Measurements from ENCODE around the gene TRMT13. TPM values are rescaled to one million over a fixed set of nuclear protein-coding genes. Genes with fewer than 3 reads are reported as not detected.
"Not testable (repeated sequence)": the region's sequence is repeated elsewhere in the genome, so short reads cannot be mapped to it uniquely, and the experiment has no call there.

Gene TRMT13
- total RNA-seq, 1 donor from 2014 or later, result 16.2 TPM

DNA sequence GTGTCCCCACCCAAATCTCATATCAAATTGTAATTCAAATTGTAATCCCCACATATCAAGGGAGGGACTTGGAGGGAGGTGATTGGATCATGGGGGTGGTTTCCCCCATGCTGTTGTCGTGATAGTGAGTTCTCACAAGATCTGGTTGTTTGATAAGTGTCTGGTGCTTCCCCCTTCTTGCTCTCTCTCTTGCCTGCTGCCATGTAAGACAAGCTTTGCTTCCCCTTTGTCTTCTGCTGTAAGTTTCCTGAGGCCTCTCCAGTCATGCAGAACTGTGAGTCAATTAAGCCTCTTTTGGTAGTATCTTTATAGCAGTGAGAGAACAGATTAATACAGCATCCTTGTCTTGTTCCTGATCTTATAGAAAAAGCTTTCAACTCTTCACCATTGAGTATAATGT is 51.6 kb downstream of the TRMT13 start:
- Histone ChIP-seq H3K27ac (ENCODE audit: low read depth, low read length) (no peak overlapping the region), H3K4me3 (ENCODE audit: low read length in 3 of 3) (no peak overlapping the region), H3K36me3 (ENCODE audit: control insufficient read depth in 3 of 3, insufficient read depth in 3 of 3, low read length in 3 of 3) (no peaks in the 10 kb centered on the region), H3K9me3 (ENCODE audit: control insufficient read depth in 3 of 3, low read length in 3 of 3) (no peaks in the 10 kb centered on the region), H3K4me1 (ENCODE audit: control insufficient read depth in 3 of 3, insufficient read depth in 3 of 3, low read length in 3 of 3) (peaks cover 12 to 15% (median 13%) of the 10 kb centered on the region in 3 donors), H3K27me3 (ENCODE audit: control insufficient read depth in 3 of 3, insufficient read depth in 3 of 3, low read length in 3 of 3) (no peaks in the 10 kb centered on the region), H3K9ac (ENCODE audit: low read depth in 1 of 3, low read length in 3 of 3) (no peak overlapping the region)

- Histone ChIP-seq H3K27me3 (ENCODE audit: control insufficient read depth in 3 of 3, insufficient read depth in 3 of 3, low read length in 3 of 3) (no peaks in the 10 kb centered on the region), H3K27ac (ENCODE audit: low read depth, low read length) (peak overlapping the region; percentile 92), H3K4me3 (ENCODE audit: low read length in 3 of 3) (peak overlapping the region in 1 of 3 donors; percentile 0), H3K4me1 (ENCODE audit: control insufficient read depth in 3 of 3, insufficient read depth in 3 of 3, low read length in 3 of 3) (peaks cover 12 to 15% (median 14%) of the 10 kb centered on the region in 3 donors), H3K9ac (ENCODE audit: low read depth in 1 of 3, low read length in 3 of 3) (peak overlapping the region; percentile 55 to 66 (median 60)), H3K36me3 (ENCODE audit: control insufficient read depth in 3 of 3, insufficient read depth in 3 of 3, low read length in 3 of 3) (no peaks in the 10 kb centered on the region), H3K9me3 (ENCODE audit: control insufficient read depth in 3 of 3, low read length in 3 of 3) (no peaks in the 10 kb centered on the region)
Observed at GRCh38 chr1:100187912-100188311, 54.9 kb downstream of the TRMT13 start.

DNA sequence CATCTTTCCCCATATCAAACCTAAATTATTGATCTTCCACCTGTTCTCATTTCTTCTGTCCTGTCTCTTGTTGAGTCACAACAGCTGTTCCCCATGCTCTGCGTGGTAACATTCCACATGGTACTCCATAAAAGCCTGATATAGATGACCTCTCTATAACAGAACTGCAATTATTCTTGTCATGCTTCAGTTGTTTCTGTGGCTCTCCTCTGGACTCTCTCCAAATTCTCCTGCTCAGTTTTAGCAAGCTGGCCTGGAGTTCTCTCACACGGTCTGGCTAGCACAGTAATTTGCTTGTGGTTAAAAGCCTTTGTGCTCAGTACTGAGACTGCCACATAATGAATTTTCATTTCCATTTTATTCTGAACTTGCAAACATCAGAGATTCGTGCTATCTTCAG is 55.7 kb downstream of the TRMT13 start:
- H3K27ac ChIP-seq (ENCODE audit: low read depth, low read length), result peak overlapping the region; percentile 92
- H3K9me3 ChIP-seq (ENCODE audit: control insufficient read depth in 3 of 3, low read length in 3 of 3), result no peaks in the 10 kb centered on the region
- no peaks in the 10 kb centered on the region for H3K36me3 ChIP-seq (ENCODE audit: control insufficient read depth in 3 of 3, insufficient read depth in 3 of 3, low read length in 3 of 3)
- no peaks in the 10 kb centered on the region for H3K27me3 ChIP-seq (ENCODE audit: control insufficient read depth in 3 of 3, insufficient read depth in 3 of 3, low read length in 3 of 3)
- H3K4me1 ChIP-seq (ENCODE audit: control insufficient read depth in 3 of 3, insufficient read depth in 3 of 3, low read length in 3 of 3), result peaks cover 12 to 15% (median 14%) of the 10 kb centered on the region in 3 donors
- H3K9ac ChIP-seq (ENCODE audit: low read depth in 1 of 3, low read length in 3 of 3), result peak overlapping the region; percentile 55 to 66 (median 60)
- H3K4me3 ChIP-seq (ENCODE audit: low read length in 3 of 3), result peak overlapping the region in 2 of 3 donors; percentile 29 to 44

DNA sequence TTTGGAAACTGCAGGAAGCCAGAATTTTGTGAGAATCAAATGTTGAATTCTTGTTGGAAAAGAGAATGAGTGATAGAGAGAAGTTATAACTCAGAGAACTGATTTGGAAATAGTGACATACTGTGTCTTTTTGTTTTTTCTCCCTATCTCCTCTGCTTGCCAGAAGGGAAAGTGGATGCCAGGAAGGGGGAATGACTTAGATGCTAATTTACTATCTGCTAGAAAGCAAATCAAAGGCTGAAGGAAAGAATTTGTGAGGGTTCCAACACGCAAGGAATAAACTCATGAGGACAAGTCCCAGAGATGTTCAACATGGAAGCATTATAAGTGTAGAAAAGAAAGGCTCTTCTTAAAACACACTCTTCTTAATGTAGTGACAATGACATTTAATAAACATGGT is 65.6 kb downstream of the TRMT13 start:
- Histone ChIP-seq H3K9ac (ENCODE audit: low read depth in 1 of 3, low read length in 3 of 3) (no peak overlapping the region), H3K36me3 (ENCODE audit: control insufficient read depth in 3 of 3, insufficient read depth in 3 of 3, low read length in 3 of 3) (peaks cover 9 to 22% (median 16%) of the 10 kb centered on the region in 3 donors), H3K27me3 (ENCODE audit: control insufficient read depth in 3 of 3, insufficient read depth in 3 of 3, low read length in 3 of 3) (no peaks in the 10 kb centered on the region), H3K4me1 (ENCODE audit: control insufficient read depth in 3 of 3, insufficient read depth in 3 of 3, low read length in 3 of 3) (no peaks in the 10 kb centered on the region), H3K27ac (ENCODE audit: low read depth, low read length) (no peak overlapping the region), H3K9me3 (ENCODE audit: control insufficient read depth in 3 of 3, low read length in 3 of 3) (no peaks in the 10 kb centered on the region), H3K4me3 (ENCODE audit: low read length in 3 of 3) (no peak overlapping the region)

DNA sequence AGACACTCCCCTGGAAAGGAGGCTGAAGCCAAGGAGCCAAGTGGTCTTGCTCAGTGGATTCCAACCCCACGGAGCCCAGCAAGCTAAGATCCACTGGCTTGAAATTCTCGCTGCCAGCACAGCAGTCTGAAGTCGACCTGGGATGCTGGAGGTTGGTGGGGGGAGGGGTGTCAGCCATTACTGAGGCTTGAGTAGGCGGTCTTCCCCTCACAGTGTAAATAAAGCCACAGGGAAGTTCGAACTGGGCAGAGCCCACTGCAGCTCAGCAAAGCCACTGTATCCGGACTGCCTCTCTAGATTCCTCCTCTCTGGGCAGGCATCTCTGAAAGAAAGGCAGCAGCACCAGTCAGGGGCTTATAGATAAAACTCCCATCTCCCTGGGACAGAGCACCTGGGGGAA is 67.1 kb downstream of the TRMT13 start:
- H3K36me3 ChIP-seq (ENCODE audit: control insufficient read depth in 3 of 3, insufficient read depth in 3 of 3, low read length in 3 of 3), result peaks cover 9 to 24% (median 18%) of the 10 kb centered on the region in 3 donors
- not testable (repeated sequence) for H3K9me3 ChIP-seq (ENCODE audit: control insufficient read depth in 3 of 3, low read length in 3 of 3); H3K27me3 ChIP-seq (ENCODE audit: control insufficient read depth in 3 of 3, insufficient read depth in 3 of 3, low read length in 3 of 3); H3K9ac ChIP-seq (ENCODE audit: low read depth in 1 of 3, low read length in 3 of 3); H3K4me1 ChIP-seq (ENCODE audit: control insufficient read depth in 3 of 3, insufficient read depth in 3 of 3, low read length in 3 of 3); H3K27ac ChIP-seq (ENCODE audit: low read depth, low read length); H3K4me3 ChIP-seq (ENCODE audit: low read length in 3 of 3)

Small RNAs within 50 kb of the gene (small RNA-seq; reads per million reads assigned to genes)
- not detected for gene AC093019.1
- not detected for gene RPL23AP90

Other genes with a start within 250 kb of the TRMT13 start
- gene SLC35A3, start 163.2 kb upstream of the TRMT13 start, total RNA-seq, result 12.0 TPM
- gene SASS6, start 233 bp upstream of the TRMT13 start, total RNA-seq, result 1.6 TPM
- 164 TPM for gene LRRC39, start 45.1 kb downstream of the TRMT13 start, total RNA-seq
- gene DBT, start 116.7 kb downstream of the TRMT13 start, total RNA-seq, result 4.7 TPM
- 28.7 TPM for gene RTCA, start 133.1 kb downstream of the TRMT13 start, total RNA-seq
- gene CDC14A, start 219.3 kb downstream of the TRMT13 start, total RNA-seq, result 17.2 TPM